ENCODE results near the gene DMC1.

The DMC1 gene

GRCh38 chr22:38564669-38565068 lies 5.3 kb downstream of the DMC1 start:
- no peak for ATAC-seq
- no peak for TF ChIP-seq POU6F1 (CRISPR knock-in tag; IDR thresholded peaks at IDR 0.05; ENCODE audit: borderline replicate concordance, low read depth)
- no peak for TF ChIP-seq ISL1 (CRISPR knock-in tag; IDR thresholded peaks at IDR 0.05)
- no peak for TF ChIP-seq CREB5 (CRISPR knock-in tag; IDR thresholded peaks at IDR 0.05; ENCODE audit: low read depth)
- no peak for TF ChIP-seq ZFP3 (CRISPR knock-in tag; IDR thresholded peaks at IDR 0.05)
- TF ChIP-seq ZC3H10 (CRISPR knock-in tag; IDR thresholded peaks at IDR 0.05): no peak
- TF ChIP-seq ZNF565 (CRISPR knock-in tag; conservative IDR thresholded peaks at IDR 0.05; ENCODE audit: low read depth): no peak
- no peak for TF ChIP-seq CSRNP3 (CRISPR knock-in tag; IDR thresholded peaks at IDR 0.05)
- no peak for TF ChIP-seq SNAI2 (CRISPR knock-in tag; IDR thresholded peaks at IDR 0.05)
- no peak for TF ChIP-seq ESRRG (CRISPR knock-in tag; IDR thresholded peaks at IDR 0.05)
- no peak for TF ChIP-seq ZNF8 (CRISPR knock-in tag; IDR thresholded peaks at IDR 0.05)
- no peak for TF ChIP-seq BACH2 (CRISPR knock-in tag; IDR thresholded peaks at IDR 0.05; ENCODE audit: borderline replicate concordance)
- no peak for TF ChIP-seq ZNF70 (CRISPR knock-in tag; IDR thresholded peaks at IDR 0.05)
- TF ChIP-seq OSR1 (CRISPR knock-in tag; IDR thresholded peaks at IDR 0.05): no peak
- TF ChIP-seq TOX (CRISPR knock-in tag; IDR thresholded peaks at IDR 0.05; ENCODE audit: borderline replicate concordance): no peak
- no peak for TF ChIP-seq ZFP30 (CRISPR knock-in tag; IDR thresholded peaks at IDR 0.05)
- TF ChIP-seq ARNTL (CRISPR knock-in tag; IDR thresholded peaks at IDR 0.05; ENCODE audit: borderline replicate concordance, low read depth): no peak

GRCh38 chr22:38554281-38554680 lies 15.7 kb downstream of the DMC1 start:
- peak; percentile 74 for ATAC-seq

More at GRCh38 chr22:38554281-38554680, 15.7 kb downstream of the DMC1 start:
- TF ChIP-seq TSHZ2 (CRISPR knock-in tag; IDR thresholded peaks at IDR 0.05) (no peak), CSDC2 (CRISPR knock-in tag; IDR thresholded peaks at IDR 0.05) (no peak), TCF4 (CRISPR knock-in tag; IDR thresholded peaks at IDR 0.05; ENCODE audit: borderline replicate concordance) (no peak), CREB5 (CRISPR knock-in tag; IDR thresholded peaks at IDR 0.05; ENCODE audit: low read depth) (no peak), ZC3H10 (CRISPR knock-in tag; IDR thresholded peaks at IDR 0.05) (no peak), CSRNP3 (CRISPR knock-in tag; IDR thresholded peaks at IDR 0.05) (no peak), GLIS3 (CRISPR knock-in tag; IDR thresholded peaks at IDR 0.05) (no peak)
